ENCODE measurements around the gene OR2T35.
"Not testable (repeated sequence)": the region's sequence is repeated elsewhere in the genome, so short reads cannot be mapped to it uniquely, and the experiment has no call there.

The OR2T35 gene

GRCh38 chr1:248686815-248687214, 41.7 kb upstream of the OR2T35 start:
- Histone ChIP-seq H3K27ac (ENCODE audit: low read depth, low read length, poor library complexity, severe bottlenecking) (no peak overlapping the region), H4K20me1 (ENCODE audit: insufficient read depth, low read length) (no peaks in the 10 kb centered on the region), H2AFZ (ENCODE audit: low read length) (no peak overlapping the region), H3K9ac (ENCODE audit: low read length) (no peak overlapping the region), H3K4me2 (ENCODE audit: low read length) (no peak overlapping the region), H3K4me3 (ENCODE audit: low read depth, low read length, poor library complexity, severe bottlenecking) (no peak overlapping the region), H3K9me2 (ENCODE audit: low read depth, low read length) (no peaks in the 10 kb centered on the region), H3K79me2 (ENCODE audit: insufficient read depth, low read length) (no peaks in the 10 kb centered on the region), H3K36me3 (ENCODE audit: insufficient read depth, low read length) (no peaks in the 10 kb centered on the region), H3K9me3 (ENCODE audit: low read length) (no peaks in the 10 kb centered on the region), H3K27me3 (ENCODE audit: insufficient read depth, low read length) (no peaks in the 10 kb centered on the region), H3K4me1 (ENCODE audit: insufficient read depth, low read length, severe bottlenecking) (no peaks in the 10 kb centered on the region), H3F3A (ENCODE audit: insufficient read depth, low read length) (no peaks in the 10 kb centered on the region)
- TF ChIP-seq CTCF (IDR thresholded peaks at IDR 0.05; ENCODE audit: low read length) (peak; percentile 43), EZH2 (IDR thresholded peaks at IDR 0.05; ENCODE audit: borderline replicate concordance, low read length) (no peak)

GRCh38 chr1:248681651-248682050, 36.6 kb upstream of the OR2T35 start:
- no peak for TF ChIP-seq EZH2 (IDR thresholded peaks at IDR 0.05; ENCODE audit: borderline replicate concordance, low read length)
- TF ChIP-seq CTCF (IDR thresholded peaks at IDR 0.05; ENCODE audit: low read length), result no peak
- H3K36me3 ChIP-seq (ENCODE audit: insufficient read depth, low read length), result no peaks in the 10 kb centered on the region

GRCh38 chr1:248670003-248670402, 24.9 kb upstream of the OR2T35 start:
- no peak overlapping the region for H3K4me3 ChIP-seq (ENCODE audit: low read depth, low read length, poor library complexity, severe bottlenecking)
- no peaks in the 10 kb centered on the region for H3K27me3 ChIP-seq (ENCODE audit: insufficient read depth, low read length)
- H3K27ac ChIP-seq (ENCODE audit: low read depth, low read length, poor library complexity, severe bottlenecking), result no peak overlapping the region
- no peaks in the 10 kb centered on the region for H3K4me1 ChIP-seq (ENCODE audit: insufficient read depth, low read length, severe bottlenecking)
- H2AFZ ChIP-seq (ENCODE audit: low read length), result no peak overlapping the region
- H3K9me3 ChIP-seq (ENCODE audit: low read length), result no peaks in the 10 kb centered on the region
- no peaks in the 10 kb centered on the region for H3K9me2 ChIP-seq (ENCODE audit: low read depth, low read length)
- H3K4me2 ChIP-seq (ENCODE audit: low read length), result no peak overlapping the region
- H4K20me1 ChIP-seq (ENCODE audit: insufficient read depth, low read length), result no peaks in the 10 kb centered on the region
- TF ChIP-seq EZH2 (IDR thresholded peaks at IDR 0.05; ENCODE audit: borderline replicate concordance, low read length) (no peak), CTCF (IDR thresholded peaks at IDR 0.05; ENCODE audit: low read length) (no peak)
- no peaks in the 10 kb centered on the region for H3K36me3 ChIP-seq (ENCODE audit: insufficient read depth, low read length)
- no peaks in the 10 kb centered on the region for H3F3A ChIP-seq (ENCODE audit: insufficient read depth, low read length)
- no peaks in the 10 kb centered on the region for H3K79me2 ChIP-seq (ENCODE audit: insufficient read depth, low read length)
- no peak overlapping the region for H3K9ac ChIP-seq (ENCODE audit: low read length)

More at GRCh38 chr1:248681651-248682050, 36.6 kb upstream of the OR2T35 start:
- no peaks in the 10 kb centered on the region for H3K9me2 ChIP-seq (ENCODE audit: low read depth, low read length)
- no peaks in the 10 kb centered on the region for H3K27me3 ChIP-seq (ENCODE audit: insufficient read depth, low read length)
- 0 out of 2 replicates have a peak, but pooled peaks cover 2% of the 10 kb centered on the region for H3K9me3 ChIP-seq (ENCODE audit: low read length)
- H3K4me1 ChIP-seq (ENCODE audit: insufficient read depth, low read length, severe bottlenecking), result no peaks in the 10 kb centered on the region
- H3K27ac ChIP-seq (ENCODE audit: low read depth, low read length, poor library complexity, severe bottlenecking), result no peak overlapping the region
- H3K79me2 ChIP-seq (ENCODE audit: insufficient read depth, low read length), result no peaks in the 10 kb centered on the region
- no peak overlapping the region for H3K4me2 ChIP-seq (ENCODE audit: low read length)
- H4K20me1 ChIP-seq (ENCODE audit: insufficient read depth, low read length), result no peaks in the 10 kb centered on the region
- no peak overlapping the region for H3K4me3 ChIP-seq (ENCODE audit: low read depth, low read length, poor library complexity, severe bottlenecking)
- no peaks in the 10 kb centered on the region for H3F3A ChIP-seq (ENCODE audit: insufficient read depth, low read length)
- no peak overlapping the region for H3K9ac ChIP-seq (ENCODE audit: low read length)
- H2AFZ ChIP-seq (ENCODE audit: low read length), result no peak overlapping the region

GRCh38 chr1:248663453-248664328, 18.6 kb upstream of the OR2T35 start:
- H3K36me3 ChIP-seq (ENCODE audit: insufficient read depth, low read length); H3K79me2 ChIP-seq (ENCODE audit: insufficient read depth, low read length); H3K4me3 ChIP-seq (ENCODE audit: low read depth, low read length, poor library complexity, severe bottlenecking); H3K4me1 ChIP-seq (ENCODE audit: insufficient read depth, low read length, severe bottlenecking); H3F3A ChIP-seq (ENCODE audit: insufficient read depth, low read length); H4K20me1 ChIP-seq (ENCODE audit: insufficient read depth, low read length); H3K4me2 ChIP-seq (ENCODE audit: low read length); H3K27ac ChIP-seq (ENCODE audit: low read depth, low read length, poor library complexity, severe bottlenecking); H3K9me2 ChIP-seq (ENCODE audit: low read depth, low read length); H3K9ac ChIP-seq (ENCODE audit: low read length); H2AFZ ChIP-seq (ENCODE audit: low read length); H3K9me3 ChIP-seq (ENCODE audit: low read length); H3K27me3 ChIP-seq (ENCODE audit: insufficient read depth, low read length): not testable (repeated sequence)

- H3K4me2 ChIP-seq (ENCODE audit: low read length); H4K20me1 ChIP-seq (ENCODE audit: insufficient read depth, low read length); H3K4me1 ChIP-seq (ENCODE audit: insufficient read depth, low read length, severe bottlenecking); H3F3A ChIP-seq (ENCODE audit: insufficient read depth, low read length); H2AFZ ChIP-seq (ENCODE audit: low read length); H3K9me2 ChIP-seq (ENCODE audit: low read depth, low read length); H3K27ac ChIP-seq (ENCODE audit: low read depth, low read length, poor library complexity, severe bottlenecking); H3K27me3 ChIP-seq (ENCODE audit: insufficient read depth, low read length); H3K36me3 ChIP-seq (ENCODE audit: insufficient read depth, low read length); H3K9ac ChIP-seq (ENCODE audit: low read length); H3K79me2 ChIP-seq (ENCODE audit: insufficient read depth, low read length); H3K4me3 ChIP-seq (ENCODE audit: low read depth, low read length, poor library complexity, severe bottlenecking); H3K9me3 ChIP-seq (ENCODE audit: low read length): not testable (repeated sequence)
These were observed 11.7 kb upstream of the OR2T35 start for GRCh38 chr1:248656797-248657196.

Data from OCI-LY1 (cell line).